NCI-H2227 treated with DMSO at 0.1 percent for 48 hours (cell line): ENCODE results near the gene FSIP1.
A peak's percentile ranks its signal among the peaks of the same experiment; 100 is the strongest.
"Not testable (repeated sequence)": the region's sequence is repeated elsewhere in the genome, so short reads cannot be mapped to it uniquely, and the experiment has no call there.

Source experiments
- DNase-seq: peaks from one replicate; lab custom pipeline; 2025; lab: John Stamatoyannopoulos, UW

The FSIP1 gene

DNA sequence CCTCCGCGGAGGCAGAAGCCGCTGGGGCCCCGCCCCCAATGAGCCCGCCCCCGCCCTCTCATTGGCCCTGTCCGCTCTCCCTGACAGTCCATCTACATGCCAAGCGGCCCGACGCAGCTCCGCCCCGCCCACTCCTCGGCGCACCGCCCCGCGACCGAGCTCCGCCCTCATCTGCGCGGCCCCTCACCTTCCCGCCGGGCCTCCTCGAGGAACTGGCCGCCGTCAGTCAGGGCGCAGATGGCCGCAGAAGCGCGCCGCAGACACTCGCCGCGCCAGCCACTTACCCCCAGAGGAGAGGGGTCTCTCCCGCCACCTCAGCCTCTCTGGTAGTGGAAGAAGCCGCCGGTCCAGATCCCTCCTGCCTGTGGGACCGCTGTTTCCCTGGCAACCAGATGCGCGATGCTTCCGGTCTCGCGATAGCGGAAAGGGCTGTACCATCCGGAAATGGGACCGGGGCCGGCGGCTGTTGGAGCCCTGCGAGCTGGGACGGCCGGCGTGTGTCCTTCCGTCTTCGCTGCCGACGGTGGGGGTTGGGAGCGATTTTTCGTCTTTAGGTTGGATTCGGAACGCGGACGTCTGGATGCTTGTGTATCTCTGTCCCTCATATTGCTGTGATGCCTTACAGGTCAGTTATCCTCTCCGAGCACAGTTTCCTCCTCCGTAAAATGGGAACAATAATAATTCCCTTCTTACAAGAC lies at the start of gene FSIP1:
Gene FSIP1, minus strand, starts transcription at position 401 of the 698 bp plus-strand sequence. CDS start 6,317 bp downstream, outside the sequence.
- DNase-seq, result peak; percentile 91

GRCh38 chr15:39830166-39830565 lies 47.5 kb upstream of the FSIP1 start:
- DNase-seq, result no peak

DNA sequence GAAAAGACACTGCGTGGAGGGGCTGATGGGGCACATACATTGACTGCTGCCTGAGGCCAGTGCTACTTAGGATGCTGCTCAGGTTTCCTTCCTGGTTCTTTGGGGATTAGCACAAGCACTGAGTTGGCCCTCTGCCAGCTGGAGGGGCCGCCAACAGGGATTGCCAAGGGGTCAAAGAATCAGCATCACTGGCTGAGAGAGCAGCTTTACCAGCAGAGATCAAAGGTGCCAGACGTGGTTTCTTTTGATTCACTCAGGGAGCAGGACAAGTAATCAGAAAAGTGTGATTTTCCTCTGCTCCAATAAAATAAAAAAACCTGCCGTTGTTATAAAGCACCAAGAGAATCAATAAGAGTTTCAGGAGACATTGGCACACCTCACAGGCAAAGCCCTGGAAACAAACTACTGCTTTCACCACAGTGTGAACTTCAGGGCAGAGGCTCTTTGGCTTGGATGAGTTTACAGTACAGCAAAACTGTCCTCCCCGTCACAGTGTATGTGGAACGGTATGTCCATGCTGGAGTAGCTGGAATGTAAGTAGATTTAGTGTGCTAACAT lies 45.8 kb upstream of the FSIP1 start:
- DNase-seq, result peak; percentile 31

DNA sequence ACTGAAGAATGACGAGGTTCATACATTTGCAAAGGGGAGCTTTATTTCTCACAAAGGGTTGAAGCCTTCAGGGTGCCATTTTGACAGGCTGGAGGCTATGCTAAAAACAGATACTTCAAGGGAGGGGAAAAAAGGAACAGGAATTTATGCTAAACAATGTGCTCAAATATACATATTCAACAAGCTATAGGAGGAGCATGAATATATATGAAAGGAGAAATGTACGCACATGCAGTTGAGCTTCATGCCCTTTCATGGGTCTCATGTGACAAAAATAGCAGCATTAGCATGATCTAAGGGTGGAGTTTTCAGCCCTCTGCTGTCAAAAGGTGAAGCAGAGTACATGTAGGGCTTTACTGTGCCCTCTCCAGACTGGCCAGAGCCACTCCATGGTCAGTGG lies 44.3 kb upstream of the FSIP1 start:
- DNase-seq, result no peak

DNA sequence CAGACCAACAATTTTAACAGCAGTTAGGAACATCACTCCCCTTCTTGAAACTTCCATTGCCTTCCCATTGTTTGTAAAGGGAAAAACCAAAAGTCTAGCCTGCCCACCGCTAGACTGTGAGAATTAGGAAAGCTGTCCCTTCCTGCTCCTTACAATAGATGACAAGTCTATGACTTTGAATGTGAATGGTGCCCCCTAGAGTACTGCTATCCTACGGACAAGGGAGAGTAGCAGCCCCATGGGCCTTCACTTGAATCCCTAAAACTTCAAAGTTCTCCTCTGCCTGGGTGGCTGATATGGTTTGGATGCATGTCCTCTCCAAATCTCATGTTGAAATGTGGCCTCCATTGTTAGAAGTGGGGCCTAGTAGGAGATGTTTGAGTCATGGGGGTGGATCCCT lies 41.0 kb upstream of the FSIP1 start:
- DNase-seq, result no peak

DNA sequence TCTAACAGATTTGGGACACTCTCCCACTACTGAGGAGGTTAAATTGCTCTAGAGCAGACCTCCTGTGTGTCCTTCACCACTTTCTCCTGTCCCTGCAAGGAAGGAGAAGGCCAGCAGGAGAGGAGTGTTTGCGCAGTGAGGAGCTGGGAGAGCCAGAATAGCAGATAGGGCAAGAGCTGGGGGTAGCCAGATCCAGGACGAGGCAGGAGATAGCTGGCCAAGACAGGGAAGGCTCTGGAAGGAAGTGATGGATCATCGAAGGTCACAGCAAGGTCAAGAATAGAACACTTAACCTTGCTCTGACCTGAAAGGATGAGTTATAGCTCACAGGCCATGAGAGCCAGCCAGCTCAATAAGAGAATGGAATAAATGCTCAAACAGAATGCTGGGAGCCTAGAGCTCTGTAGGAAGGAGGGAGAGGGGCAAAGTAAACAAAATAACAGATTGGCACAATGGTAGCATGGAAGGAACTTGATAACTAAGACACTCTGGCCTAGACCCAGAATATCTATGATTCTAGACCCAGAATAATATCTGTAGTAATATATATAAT lies 37.5 kb upstream of the FSIP1 start:
- no peak for DNase-seq

- DNase-seq, result peak; percentile 85
Observed at GRCh38 chr15:39819533-39819932, 36.9 kb upstream of the FSIP1 start.

DNA sequence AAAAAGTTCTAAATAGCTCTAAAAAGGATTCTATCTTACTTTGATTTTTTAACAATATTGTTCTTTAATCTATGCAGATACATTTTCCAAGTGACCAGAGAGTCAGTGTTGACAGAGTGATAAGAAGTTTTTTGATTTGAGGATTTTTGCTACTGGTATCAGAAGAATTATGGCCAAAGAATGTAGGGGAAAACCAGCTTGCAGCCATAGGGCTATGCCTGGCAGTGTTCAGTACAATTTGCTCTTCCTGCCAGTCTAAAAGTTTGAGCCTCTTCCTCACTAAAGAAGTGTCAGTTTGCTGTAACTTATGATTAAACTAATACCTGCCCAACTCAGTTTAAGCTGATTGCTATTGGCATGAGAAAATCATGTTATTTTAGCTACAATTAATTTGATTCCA lies 35.3 kb upstream of the FSIP1 start:
- DNase-seq, result no peak

- no peak for DNase-seq
Observed at GRCh38 chr15:39814489-39814888, 31.8 kb upstream of the FSIP1 start.

DNA sequence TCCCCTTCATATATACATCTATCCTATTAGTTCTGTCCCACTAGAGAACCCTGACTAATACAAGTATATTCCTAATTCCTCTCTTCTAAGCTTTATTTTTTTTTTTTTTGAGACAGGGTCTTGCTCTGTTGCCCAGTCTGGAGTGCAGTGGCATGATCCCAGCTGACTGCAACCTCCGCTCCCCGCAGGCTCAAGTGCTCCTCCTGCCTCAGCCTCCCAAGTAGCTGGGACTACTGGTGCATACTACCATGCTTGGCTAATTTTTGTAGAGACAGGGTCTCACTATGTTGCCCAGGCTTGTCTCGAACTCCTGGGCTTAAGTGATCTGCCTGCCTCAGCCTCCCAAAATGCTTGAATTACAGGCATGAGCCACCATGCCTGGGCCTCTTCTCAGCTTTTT lies 30.0 kb upstream of the FSIP1 start:
- not testable (repeated sequence) for DNase-seq

GRCh38 chr15:39808909-39809308 lies 26.3 kb upstream of the FSIP1 start:
- no peak for DNase-seq

DNA sequence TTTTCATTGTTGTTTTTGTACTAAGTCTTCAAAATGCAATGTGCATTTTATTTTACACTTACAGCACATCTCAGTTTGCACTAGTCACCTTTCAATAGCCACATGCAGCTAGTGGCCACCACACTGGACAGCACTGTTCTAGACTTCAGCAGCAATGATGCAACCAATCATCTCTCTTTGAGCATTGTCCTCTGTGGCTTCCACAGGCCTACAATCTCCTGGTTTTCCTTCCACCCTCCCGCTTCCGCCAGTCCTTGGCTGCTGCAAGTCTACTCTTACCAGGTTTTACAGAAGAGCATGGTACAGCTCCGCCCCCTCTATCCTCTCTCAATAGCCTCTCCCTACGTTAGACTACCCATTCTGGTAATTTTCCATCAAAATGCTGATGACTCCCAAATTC lies 25.1 kb upstream of the FSIP1 start:
- DNase-seq, result no peak

DNA sequence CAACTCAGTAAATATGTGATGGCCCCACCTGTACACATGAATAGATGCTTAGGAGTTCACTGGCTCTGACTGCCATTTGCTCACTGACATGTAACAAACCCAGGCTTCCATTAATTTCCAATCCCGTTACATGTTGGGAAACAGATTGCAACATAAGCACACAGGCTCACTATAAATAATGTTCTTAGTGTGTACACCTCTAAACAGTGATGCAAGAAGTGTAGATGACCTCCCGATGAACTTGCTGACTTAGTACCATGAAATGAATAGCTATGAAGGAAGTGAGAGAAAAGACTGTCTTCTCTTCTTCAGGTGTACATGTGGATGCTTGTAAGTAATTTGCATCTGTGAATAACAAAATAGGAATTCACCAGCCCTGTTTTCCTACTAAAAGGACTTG lies 21.4 kb upstream of the FSIP1 start:
- no peak for DNase-seq

DNA sequence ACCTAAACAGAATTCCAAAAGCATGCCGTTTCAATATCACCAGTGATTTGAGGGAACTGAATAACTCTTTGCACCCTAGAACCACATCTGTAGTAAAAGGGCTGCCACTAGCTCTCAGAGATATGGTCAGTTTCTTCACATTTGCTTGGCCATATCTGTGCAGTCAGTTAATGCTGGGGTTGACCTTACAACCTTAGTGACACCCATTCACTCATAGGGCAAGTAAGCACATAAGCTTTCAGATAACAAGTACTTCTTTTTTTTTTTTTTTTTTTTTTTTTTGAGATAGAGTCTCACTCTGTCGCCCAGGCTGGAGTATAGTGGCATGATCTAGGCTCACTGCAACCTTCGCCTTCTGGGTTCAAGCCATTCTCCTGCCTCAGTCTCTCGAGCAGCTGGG lies 20.4 kb upstream of the FSIP1 start:
- DNase-seq, result no peak

DNA sequence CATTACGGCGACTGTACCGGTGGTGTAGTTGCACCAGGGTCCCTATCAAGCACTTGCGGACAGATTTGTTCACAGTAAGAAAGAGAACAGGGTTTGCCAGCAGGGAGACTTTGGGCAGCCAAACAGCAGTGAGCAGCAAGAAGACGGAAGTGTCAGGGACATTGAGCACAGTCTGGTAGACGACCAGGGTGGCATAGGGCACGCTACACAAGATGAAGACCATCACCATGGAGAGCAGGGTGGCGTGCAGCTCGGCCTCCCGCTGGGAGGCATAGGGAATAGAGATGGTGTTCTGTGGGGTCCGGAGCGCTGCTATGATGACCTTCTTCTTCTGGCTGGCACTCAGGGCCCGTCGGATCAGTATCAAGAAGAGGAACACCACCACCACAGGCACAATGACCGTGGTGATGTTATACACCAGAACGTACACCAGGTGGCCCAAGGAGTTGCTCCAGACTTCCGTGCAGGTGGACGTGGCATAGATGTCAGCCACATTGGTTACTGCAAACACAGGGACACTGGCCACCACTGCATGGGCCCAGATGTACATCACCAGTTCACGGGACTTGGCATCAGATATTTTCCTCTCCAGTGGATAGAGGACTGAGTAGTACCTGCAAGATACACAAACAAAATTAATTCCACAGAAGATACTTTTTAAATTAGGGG lies 19.1 kb upstream of the FSIP1 start:
- DNase-seq, result no peak

DNA sequence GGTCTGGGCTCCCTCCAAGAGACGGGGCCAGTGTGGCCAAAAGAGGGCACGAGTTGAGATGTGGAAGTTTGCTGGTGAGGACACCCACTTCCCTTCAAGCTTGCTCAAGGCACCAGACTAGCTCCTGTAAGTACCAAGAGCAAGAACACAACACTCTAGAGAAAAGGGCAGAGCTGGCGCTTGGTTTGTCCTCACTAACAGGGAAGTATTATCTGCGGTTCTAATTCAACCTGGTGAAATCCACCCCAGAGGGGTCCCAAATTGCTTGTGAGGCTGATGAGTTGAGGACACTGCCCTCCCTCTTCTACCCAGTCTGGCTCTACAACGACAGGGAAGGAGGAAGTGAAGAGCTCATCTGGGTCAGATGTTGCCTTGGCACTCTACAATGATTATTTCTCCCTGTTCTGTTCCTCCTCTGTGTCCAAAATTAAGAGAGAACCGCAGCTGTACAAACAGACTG lies 16.9 kb upstream of the FSIP1 start:
- DNase-seq, result no peak

DNA sequence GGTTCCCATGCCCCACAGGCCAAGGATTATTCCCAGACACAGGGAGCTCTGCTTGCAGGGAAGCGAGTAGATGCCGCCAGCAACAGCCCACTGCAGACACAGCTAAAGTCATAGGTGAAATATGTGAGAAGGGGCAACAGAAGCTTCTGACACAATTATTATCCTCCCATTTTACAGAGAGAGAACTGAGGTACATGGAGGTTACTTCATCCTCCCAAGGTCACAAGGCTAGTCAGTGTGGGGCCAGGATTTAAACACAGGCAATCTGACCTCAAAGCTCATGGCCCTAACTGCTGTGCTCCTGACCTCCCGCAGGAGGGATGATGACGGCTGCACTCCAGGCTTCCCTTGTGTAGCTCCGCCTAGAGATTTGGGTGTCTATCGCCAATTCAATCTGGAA lies 15.7 kb upstream of the FSIP1 start:
- DNase-seq, result no peak

- no peak for DNase-seq
Observed at GRCh38 chr15:39797407-39797806, 14.8 kb upstream of the FSIP1 start.

DNA sequence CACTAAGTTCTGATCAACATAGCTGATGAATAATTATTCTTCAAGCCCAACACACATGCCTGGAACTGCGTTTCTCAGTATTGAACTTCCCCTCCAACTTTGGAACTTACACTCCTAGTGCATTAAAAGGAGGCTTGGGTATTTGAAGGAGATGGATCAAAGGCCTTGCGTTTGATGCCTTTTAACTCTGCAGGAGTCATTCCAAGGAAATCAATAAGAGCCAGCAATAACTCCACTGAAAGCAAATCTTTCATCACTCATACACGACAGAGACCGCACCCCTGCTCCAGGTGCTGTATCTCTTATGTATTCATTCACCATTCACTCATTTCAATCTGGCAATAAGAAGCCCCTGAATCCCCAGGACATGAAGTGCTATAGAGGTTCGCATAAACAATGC lies 14.0 kb upstream of the FSIP1 start:
- DNase-seq, result no peak

- DNase-seq, result no peak
Observed at GRCh38 chr15:39795486-39795885, 12.8 kb upstream of the FSIP1 start.

GRCh38 chr15:39794954-39795353 lies 12.3 kb upstream of the FSIP1 start:
- no peak for DNase-seq

DNA sequence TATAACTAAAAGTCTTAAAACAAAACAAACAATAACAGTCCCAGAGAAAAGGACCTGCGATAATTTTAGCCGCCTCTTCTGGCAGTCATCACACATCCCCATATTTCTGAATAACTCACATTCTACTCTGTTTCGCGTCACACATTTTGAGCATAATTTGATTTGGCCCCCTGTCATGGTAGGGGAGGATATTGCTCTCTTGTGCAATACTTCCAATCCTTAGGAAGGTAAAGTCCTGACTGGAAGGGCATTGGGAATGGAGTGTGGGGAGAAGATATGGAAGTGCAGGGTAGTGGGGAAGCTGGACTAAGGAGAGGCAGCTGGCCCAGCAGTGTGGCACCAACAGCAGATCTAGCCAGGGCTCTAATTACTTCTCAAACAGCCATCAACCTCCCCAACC lies 11.3 kb upstream of the FSIP1 start:
- DNase-seq, result no peak

- no peak for DNase-seq
Observed at GRCh38 chr15:39792844-39793335, 10.2 kb upstream of the FSIP1 start.
